GM12878 (cell line): Measurements from ENCODE around the gene KPNA5. TPM values are rescaled to one million over a fixed set of nuclear protein-coding genes. Genes with fewer than 3 reads are reported as not detected.

Experiments
- ATAC-seq: fragments of 200-7000 bp; cut with Tn5 transposase; 3 replicates; pipeline ENCODE4 v1.9.1; 2020; ENCODE audit warnings: mild to moderate bottlenecking, moderate library complexity
- BruUV-seq: library from RNA; stranded (reverse); fragments of 400-500 nt; replicated peaks from 2 replicates; lab custom pipeline; 2021; lab: Mats Ljungman, UMichigan
- CTCF ChIA-PET: fragments of 300-600 bp; sonication (Branson Sonifier 250); formaldehyde crosslinking; extraction: SDS; loops from one replicate; lab custom pipeline; 2021; ENCODE audit warnings: inconsistent platforms; lab: Yijun Ruan, JAX
- POLR2A ChIA-PET: fragments of 350-600 bp; formaldehyde crosslinking; extraction: SDS; loops from one replicate; lab custom pipeline; 2021; ENCODE audit warnings: inconsistent platforms; lab: Charles Lee
- RAD21 ChIA-PET: fragments of 300-600 bp; sonication (Branson Sonifier 250); formaldehyde crosslinking; loops from one replicate; lab custom pipeline; 2023; ENCODE audit warnings: antibody characterized with exemption; ENCODE audit not compliant: unreplicated experiment; lab: Charles Lee
- SMC1A ChIA-PET: fragments of 300-600 bp; sonication (Branson Sonifier 250); formaldehyde crosslinking; loops from one replicate; lab custom pipeline; 2023; ENCODE audit not compliant: unreplicated experiment, uncharacterized antibody; lab: Charles Lee
- DNase-seq: peaks from one replicate; pipeline ENCODE4 v3.0.0-alpha.2; 2011; ENCODE audit warnings: low read depth, low spot score
- FAIRE-seq: peaks from 3 replicates; lab custom pipeline; 2011; peaks lifted over from hg19 to GRCh38; lab: Jason Lieb, UNC
- H2AFZ ChIP-seq: 2 replicates; pipeline ENCODE4 v1.6.0; 2011; ENCODE audit warnings: low read depth, low read length, control low read depth; ENCODE audit not compliant: control insufficient read depth
- H3K27ac ChIP-seq: 2 replicates; pipeline ENCODE4 v1.5.1; 2011; ENCODE audit warnings: control low read depth; ENCODE audit not compliant: control insufficient read depth, insufficient read depth
- H3K27me3 ChIP-seq, 2 experiments: replicated peaks in 1 of 2; 2 replicates each; pipeline versions ENCODE4 v1.6.0 to v1.6.1; 2011; ENCODE audit warnings: low read length in 1 of 2; ENCODE audit not compliant: control insufficient read depth in 2 of 2, insufficient read depth in 2 of 2
- H3K36me3 ChIP-seq, 2 experiments: 2 replicates each; pipeline ENCODE4 v1.5.1; 2011; ENCODE audit warnings: low read length in 1 of 2; ENCODE audit not compliant: control insufficient read depth in 2 of 2, insufficient read depth in 2 of 2
- H3K4me1 ChIP-seq: 2 replicates; pipeline ENCODE4 v1.6.1; 2011; ENCODE audit warnings: mild to moderate bottlenecking, low read length, moderate library complexity, mixed read lengths; ENCODE audit not compliant: control insufficient read depth, insufficient read depth
- H3K4me2 ChIP-seq: 2 replicates; pipeline ENCODE4 v1.6.0; 2011; ENCODE audit warnings: control low read depth; ENCODE audit not compliant: control insufficient read depth, insufficient read depth
- H3K4me3 ChIP-seq: fragments of 200-600 bp; sonication (generic); 2 replicates; pipeline ENCODE4 v1.5.1; 2016
- H3K79me2 ChIP-seq: 2 replicates; pipeline ENCODE4 v1.6.0; 2011; ENCODE audit warnings: low read length; ENCODE audit not compliant: control insufficient read depth, insufficient read depth
- H3K9ac ChIP-seq: 2 replicates; pipeline ENCODE4 v1.8.0; 2011; ENCODE audit warnings: low read length, control low read depth, mixed read lengths; ENCODE audit not compliant: control insufficient read depth, insufficient read depth
- H3K9me3 ChIP-seq: replicated peaks from 3 replicates; pipeline ENCODE4 v1.5.1; 2011; ENCODE audit warnings: mild to moderate bottlenecking, low read length; ENCODE audit not compliant: control insufficient read depth, insufficient read depth
- H4K20me1 ChIP-seq: 2 replicates; pipeline ENCODE4 v1.6.0; 2011; ENCODE audit not compliant: control insufficient read depth, insufficient read depth
- CTCF ChIP-seq, 3 experiments: IDR thresholded peaks in 2 of 3; conservative IDR thresholded peaks in 1 of 3; 2 replicates each; pipeline ENCODE4 v1.5.1; 2011; ENCODE audit warnings: low read depth in 3 of 3, low read length in 3 of 3, mild to moderate bottlenecking in 3 of 3, control low read depth in 2 of 3, moderate library complexity in 2 of 3, inconsistent platforms in 1 of 3, mixed read lengths in 1 of 3; ENCODE audit not compliant: control insufficient read depth in 2 of 3, insufficient read depth in 1 of 3; ENCODE audit errors: extremely low read depth in 1 of 3
- SREBF2 ChIP-seq: IDR thresholded peaks from 2 replicates; pipeline ENCODE4 v1.6.1; 2012; ENCODE audit warnings: mild to moderate bottlenecking, low read length
- STAT3 ChIP-seq: IDR thresholded peaks from 2 replicates; pipeline ENCODE4 v1.6.1; 2011; ENCODE audit warnings: low read depth, low read length, improper control_type of control experiment
- ZNF384 ChIP-seq: IDR thresholded peaks from 2 replicates; pipeline ENCODE4 v1.6.1; 2012; ENCODE audit warnings: low read depth, mild to moderate bottlenecking, low read length, improper control_type of control experiment, borderline replicate concordance
- WGBS: methylation state at CpG from one replicate; pipeline ENCODE4 v1.1.6; 2016; ENCODE audit warnings: low lambda C conversion rate; ENCODE audit not compliant: insufficient replicate concordance, insufficient coverage; ENCODE audit errors: missing lambda C conversion rate; 5-methylcytosine and 5-hydroxymethylcytosine counted together
- in situ Hi-C: fragments of 300-500 bp; cut with MboI; formaldehyde crosslinking; loops from 9 replicates; pipeline ENCODE4 v1.14.3; 2018; ENCODE audit warnings: mixed read lengths
- intact Hi-C: fragments of 100-400 bp; cut with micrococcal nuclease; formaldehyde crosslinking; loops from one replicate; pipeline ENCODE4 v1.14.2; 2022; ENCODE audit not compliant: unreplicated experiment
- polyA plus RNA-seq, 11 experiments: library from polyadenylated mRNA; depleted of rRNA in 4 of 11; unstranded in 6 of 11; stranded (reverse) in 5 of 11; fragments of >200 nt; fragmentation: Nextera tagmentation in 4 of 11; fragmentation: Illumina TruSeq in 1 of 11; extraction: Ambion mirVana in 4 of 11; extraction: Trizol in 1 of 11; gene quantifications; 1 replicate in 1 of 11; 2 replicates in 10 of 11; pipeline versions ENCODE4 v1.2.1 to v1.2.3, GENCODE V29; 2011 to 2016; ENCODE audit warnings: inconsistent platforms in 2 of 11, missing spikeins in 2 of 11, low read depth in 1 of 11
- total RNA-seq, 4 experiments: library from RNA; depleted of rRNA in 3 of 4; stranded (reverse); fragments of >200 nt in 3 of 4; fragmentation: Illumina TruSeq in 1 of 4; extraction: Trizol in 1 of 4; gene quantifications; 2 replicates each; pipeline versions ENCODE4 v1.2.1 to v1.2.3, GENCODE V29; 2013 to 2021
- TF ChIP-seq, protein P1 (sequence below): fragments of 450-650 bp; conservative IDR thresholded peaks from 2 replicates; pipeline ENCODE4 v1.6.1; 2017; ENCODE audit warnings: mild to moderate bottlenecking, moderate library complexity
- TF ChIP-seq, protein P2 (sequence below): fragments of 450-650 bp; IDR thresholded peaks from 2 replicates; pipeline ENCODE4 v1.6.1; 2017; ENCODE audit warnings: low read depth, mild to moderate bottlenecking, moderate library complexity

Gene KPNA5
- total and polyA plus RNA-seq, 10 of the 15 experiments (the other 5 are each of a cell fraction or from before 2014, with no cell fraction given), result 1.9 to 7.6 (median 4.5) TPM

- TF ChIP-seq STAT3 (no peak), ZNF384 (no peak)
- TF ChIP-seq, protein P1, sequence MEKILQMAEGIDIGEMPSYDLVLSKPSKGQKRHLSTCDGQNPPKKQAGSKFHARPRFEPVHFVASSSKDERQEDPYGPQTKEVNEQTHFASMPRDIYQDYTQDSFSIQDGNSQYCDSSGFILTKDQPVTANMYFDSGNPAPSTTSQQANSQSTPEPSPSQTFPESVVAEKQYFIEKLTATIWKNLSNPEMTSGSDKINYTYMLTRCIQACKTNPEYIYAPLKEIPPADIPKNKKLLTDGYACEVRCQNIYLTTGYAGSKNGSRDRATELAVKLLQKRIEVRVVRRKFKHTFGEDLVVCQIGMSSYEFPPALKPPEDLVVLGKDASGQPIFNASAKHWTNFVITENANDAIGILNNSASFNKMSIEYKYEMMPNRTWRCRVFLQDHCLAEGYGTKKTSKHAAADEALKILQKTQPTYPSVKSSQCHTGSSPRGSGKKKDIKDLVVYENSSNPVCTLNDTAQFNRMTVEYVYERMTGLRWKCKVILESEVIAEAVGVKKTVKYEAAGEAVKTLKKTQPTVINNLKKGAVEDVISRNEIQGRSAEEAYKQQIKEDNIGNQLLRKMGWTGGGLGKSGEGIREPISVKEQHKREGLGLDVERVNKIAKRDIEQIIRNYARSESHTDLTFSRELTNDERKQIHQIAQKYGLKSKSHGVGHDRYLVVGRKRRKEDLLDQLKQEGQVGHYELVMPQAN, result no peak
- TF ChIP-seq, protein P2, sequence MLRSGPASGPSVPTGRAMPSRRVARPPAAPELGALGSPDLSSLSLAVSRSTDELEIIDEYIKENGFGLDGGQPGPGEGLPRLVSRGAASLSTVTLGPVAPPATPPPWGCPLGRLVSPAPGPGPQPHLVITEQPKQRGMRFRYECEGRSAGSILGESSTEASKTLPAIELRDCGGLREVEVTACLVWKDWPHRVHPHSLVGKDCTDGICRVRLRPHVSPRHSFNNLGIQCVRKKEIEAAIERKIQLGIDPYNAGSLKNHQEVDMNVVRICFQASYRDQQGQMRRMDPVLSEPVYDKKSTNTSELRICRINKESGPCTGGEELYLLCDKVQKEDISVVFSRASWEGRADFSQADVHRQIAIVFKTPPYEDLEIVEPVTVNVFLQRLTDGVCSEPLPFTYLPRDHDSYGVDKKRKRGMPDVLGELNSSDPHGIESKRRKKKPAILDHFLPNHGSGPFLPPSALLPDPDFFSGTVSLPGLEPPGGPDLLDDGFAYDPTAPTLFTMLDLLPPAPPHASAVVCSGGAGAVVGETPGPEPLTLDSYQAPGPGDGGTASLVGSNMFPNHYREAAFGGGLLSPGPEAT, result no peak
These were observed 49.5 kb upstream of the KPNA5 start (continued) for GRCh38 chr6:116631379-116631990.

DNA sequence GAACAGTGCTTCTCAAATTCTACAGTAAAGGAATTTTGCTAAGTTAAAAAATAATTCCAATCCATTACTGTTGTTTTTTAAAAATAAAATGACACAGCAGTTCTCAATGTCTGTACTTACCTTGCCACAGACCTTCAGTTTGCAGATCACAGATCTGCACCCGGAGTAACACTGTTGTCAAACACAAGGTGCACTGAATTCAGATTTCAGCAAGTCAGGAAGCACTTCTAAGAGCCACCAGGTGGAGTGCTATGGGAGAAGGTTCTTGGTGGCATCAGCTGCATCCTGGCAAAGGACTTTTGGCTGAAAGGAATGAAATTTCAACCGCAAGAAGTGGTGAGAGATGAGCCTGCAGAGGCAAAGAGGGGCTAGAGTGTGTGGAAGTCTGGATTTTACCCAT lies 47.3 kb upstream of the KPNA5 start:
- DNase-seq (no peak), ATAC-seq (peak; percentile 47), FAIRE-seq (no peak)
- Histone ChIP-seq H4K20me1 (no peaks in the 10 kb centered on the region), H2AFZ (no peak overlapping the region), H3K27ac (no peak overlapping the region), H3K4me1 (no peaks in the 10 kb centered on the region), H3K9me3 (no peaks in the 10 kb centered on the region), H3K27me3 (no peaks in the 10 kb centered on the region), H3K79me2 (no peaks in the 10 kb centered on the region), H3K9ac (no peak overlapping the region), H3K4me3 (no peak overlapping the region), H3K4me2 (no peak overlapping the region), H3K36me3 (peaks cover 3% of the 10 kb centered on the region in 2 experiments; a peak in 3 of 4 replicates)
- 76% methylated on average over 2 of the region's 2 CpGs for WGBS
- CTCF ChIA-PET, result interaction anchor here (0.6 to 1.7 kb wide), 2 partner anchors 14 to 73 kb away, joined by 3 to 4 read pairs; no protein-coding TSS in a partner anchor
- TF ChIP-seq SREBF2, result no peak
- peak; percentile 17 to 42 (median 21); a peak in 2 of 6 replicates for TF ChIP-seq CTCF (IDR thresholded peaks at IDR 0.05 in 2 of 3, conservative IDR thresholded peaks at IDR 0.05 in 1 of 3; ENCODE audit: control insufficient read depth in 2 of 3, extremely low read depth in 1 of 3, insufficient read depth in 1 of 3, low read depth in 3 of 3, low read length in 3 of 3)
- no TSS peak for BruUV-seq
- RAD21 ChIA-PET, result no interaction called here
- intact Hi-C loops, result no loop called here
- SMC1A ChIA-PET, result interaction anchor here (0.8 kb wide), 1 partner anchor 9 kb away, joined by 3 read pairs; no protein-coding TSS in a partner anchor
- in situ Hi-C loops, result no loop called here
- POLR2A ChIA-PET, result interaction anchor here (0.5 to 0.6 kb wide), 2 partner anchors 27 to 35 kb away, joined by 3 read pairs; partner anchors contain the start of gene ZUP1
